Kidney epithelial cell (primary cell): ENCODE data around the gene LDB1. TPM values are rescaled to one million over a fixed set of nuclear protein-coding genes. Genes with fewer than 3 reads are reported as not detected.

Source experiments
- DNase-seq: peaks from one replicate; pipeline ENCODE4 v3.0.0-alpha.2; 2010; ENCODE audit warnings: low read depth
- H3K27me3 ChIP-seq: 2 replicates; pipeline ENCODE4 v1.6.0; 2011; ENCODE audit warnings: low read length; ENCODE audit not compliant: control insufficient read depth, insufficient read depth
- H3K36me3 ChIP-seq: 2 replicates; pipeline ENCODE4 v1.5.1; 2011; ENCODE audit warnings: low read length; ENCODE audit not compliant: control insufficient read depth, insufficient read depth
- H3K4me3 ChIP-seq: 2 replicates; pipeline ENCODE4 v1.5.1; 2011; ENCODE audit warnings: low read depth, mild to moderate bottlenecking, control low read depth, low read length
- total RNA-seq: library from RNA; depleted of rRNA; stranded (reverse); fragments of >200 nt; gene quantifications from 2 replicates; pipeline ENCODE4 v1.2.3, GENCODE V29; 2015
- TF ChIP-seq, protein P1 (sequence below): IDR thresholded peaks from 2 replicates; pipeline ENCODE4 v1.5.1; 2011; ENCODE audit warnings: mild to moderate bottlenecking, moderate library complexity, low read length, control low read depth, inconsistent platforms; ENCODE audit not compliant: insufficient read depth, poor library complexity, severe bottlenecking

LDB1 gene
- total RNA-seq, 1 donor from 2014 or later, result 46.8 TPM

DNA sequence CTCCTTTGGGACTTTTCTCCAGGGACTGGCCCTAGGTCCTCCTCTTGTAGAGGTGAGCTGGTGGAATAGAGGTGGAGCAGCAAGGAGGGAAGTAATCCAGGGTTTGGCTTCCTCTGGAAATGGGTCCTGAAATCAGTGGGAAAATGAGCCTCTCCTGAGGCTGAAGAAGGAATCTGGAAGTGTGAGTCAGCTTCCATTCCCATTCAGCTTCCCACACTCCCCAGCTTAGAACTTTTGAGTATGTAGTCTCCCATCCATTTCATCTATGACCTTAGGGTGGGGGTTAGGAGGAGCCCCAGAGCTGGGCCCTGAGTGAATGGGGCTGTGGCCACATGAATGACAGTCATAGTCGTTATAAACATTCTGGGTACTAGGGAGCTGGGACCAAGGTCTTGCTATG is 17.7 kb downstream of the LDB1 start:
- no peak overlapping the region for H3K4me3 ChIP-seq
- TF ChIP-seq, protein P1, sequence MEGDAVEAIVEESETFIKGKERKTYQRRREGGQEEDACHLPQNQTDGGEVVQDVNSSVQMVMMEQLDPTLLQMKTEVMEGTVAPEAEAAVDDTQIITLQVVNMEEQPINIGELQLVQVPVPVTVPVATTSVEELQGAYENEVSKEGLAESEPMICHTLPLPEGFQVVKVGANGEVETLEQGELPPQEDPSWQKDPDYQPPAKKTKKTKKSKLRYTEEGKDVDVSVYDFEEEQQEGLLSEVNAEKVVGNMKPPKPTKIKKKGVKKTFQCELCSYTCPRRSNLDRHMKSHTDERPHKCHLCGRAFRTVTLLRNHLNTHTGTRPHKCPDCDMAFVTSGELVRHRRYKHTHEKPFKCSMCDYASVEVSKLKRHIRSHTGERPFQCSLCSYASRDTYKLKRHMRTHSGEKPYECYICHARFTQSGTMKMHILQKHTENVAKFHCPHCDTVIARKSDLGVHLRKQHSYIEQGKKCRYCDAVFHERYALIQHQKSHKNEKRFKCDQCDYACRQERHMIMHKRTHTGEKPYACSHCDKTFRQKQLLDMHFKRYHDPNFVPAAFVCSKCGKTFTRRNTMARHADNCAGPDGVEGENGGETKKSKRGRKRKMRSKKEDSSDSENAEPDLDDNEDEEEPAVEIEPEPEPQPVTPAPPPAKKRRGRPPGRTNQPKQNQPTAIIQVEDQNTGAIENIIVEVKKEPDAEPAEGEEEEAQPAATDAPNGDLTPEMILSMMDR, result no peak
- DNase-seq, result no peak
- H3K36me3 ChIP-seq, result no peaks in the 10 kb centered on the region
- H3K27me3 ChIP-seq, result no peaks in the 10 kb centered on the region

DNA sequence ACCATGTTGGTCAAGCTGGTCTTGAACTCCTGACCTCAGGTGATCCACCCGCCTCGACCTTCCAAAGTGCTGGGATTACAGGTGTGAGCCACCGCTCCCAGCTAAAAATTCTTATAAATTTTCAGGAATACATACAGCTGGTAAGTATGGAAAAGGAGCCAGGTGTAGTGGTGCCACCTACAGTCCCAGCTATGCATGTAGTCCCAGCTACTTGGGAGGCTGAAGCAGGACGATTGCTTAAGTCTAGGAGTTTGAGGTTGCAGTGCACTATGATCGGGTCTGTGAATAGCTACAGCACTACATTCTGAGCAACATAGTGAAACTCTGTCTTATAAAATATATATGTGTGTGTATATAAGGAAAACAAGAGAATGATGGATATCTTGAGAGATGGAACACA is 19.0 kb downstream of the LDB1 start:
- no peak for DNase-seq
- Histone ChIP-seq H3K36me3 (no peaks in the 10 kb centered on the region), H3K27me3 (no peaks in the 10 kb centered on the region), H3K4me3 (no peak overlapping the region)
- TF ChIP-seq, protein P1, result peak; percentile 11

DNA sequence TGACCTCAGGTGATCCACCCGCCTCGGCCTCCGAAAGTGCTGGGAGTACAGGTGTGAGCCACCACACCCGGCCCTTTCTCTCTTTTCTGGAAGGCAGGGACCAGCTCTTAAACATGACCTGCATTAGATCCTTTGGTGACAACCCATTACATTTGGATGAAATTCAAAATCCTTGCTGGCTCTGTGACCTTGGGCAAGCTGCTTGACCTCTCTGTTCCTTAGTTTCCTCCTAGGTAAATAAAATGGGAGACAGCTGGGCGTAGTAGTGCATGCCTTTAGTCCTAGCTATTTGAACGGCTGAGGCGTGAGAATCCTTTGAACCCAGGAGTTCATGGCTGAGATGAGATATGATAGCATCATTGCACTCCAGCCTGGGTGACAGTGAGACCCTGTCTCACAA is 23.7 kb downstream of the LDB1 start:
- TF ChIP-seq, protein P1, result no peak
- Histone ChIP-seq H3K36me3 (no peaks in the 10 kb centered on the region), H3K4me3 (no peak overlapping the region), H3K27me3 (no peaks in the 10 kb centered on the region)
- no peak for DNase-seq

DNA sequence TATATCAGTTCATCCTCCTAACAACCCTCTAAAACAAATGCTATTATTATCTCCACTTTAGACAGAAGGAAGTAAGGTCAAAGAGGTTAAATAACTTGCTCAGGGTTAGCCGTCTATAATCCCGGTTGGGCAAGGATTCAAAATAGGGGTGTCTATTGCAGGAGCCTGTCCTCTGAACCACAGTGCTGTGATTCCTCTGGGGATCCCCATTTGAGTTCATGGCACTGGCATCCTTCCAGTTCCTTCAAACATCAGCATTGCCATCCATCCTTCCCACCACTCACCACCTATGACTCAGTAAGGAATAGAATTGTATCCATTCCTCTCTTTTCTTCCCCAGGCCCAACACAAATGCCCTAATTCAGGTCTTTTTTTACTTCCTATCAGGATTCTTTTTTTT is 29.4 kb downstream of the LDB1 start:
- no peaks in the 10 kb centered on the region for H3K27me3 ChIP-seq
- TF ChIP-seq, protein P1, result no peak
- no peak overlapping the region for H3K4me3 ChIP-seq
- no peak for DNase-seq
- H3K36me3 ChIP-seq, result no peaks in the 10 kb centered on the region

DNA sequence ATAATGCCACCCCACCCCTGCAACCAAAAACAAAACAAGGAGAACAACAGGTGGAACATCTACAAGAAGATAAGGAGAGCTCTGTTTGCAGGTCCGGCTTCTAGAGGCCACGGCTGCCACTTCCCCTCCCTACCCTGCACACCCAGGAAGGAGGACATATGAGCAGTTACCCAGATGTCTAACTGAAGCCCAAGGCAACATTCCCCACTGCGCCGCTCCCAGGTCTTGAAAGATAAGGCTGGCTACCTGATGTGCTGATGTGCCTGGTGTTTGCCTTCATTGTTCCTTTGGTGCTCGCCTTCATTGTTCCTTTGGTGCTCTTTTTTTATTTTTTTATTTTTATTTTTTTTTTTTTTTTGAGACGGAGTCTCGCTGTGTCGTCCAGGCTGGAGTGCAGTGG is 34.0 kb downstream of the LDB1 start:
- Histone ChIP-seq H3K36me3 (no peaks in the 10 kb centered on the region), H3K27me3 (no peaks in the 10 kb centered on the region), H3K4me3 (no peak overlapping the region)
- no peak for DNase-seq
- TF ChIP-seq, protein P1, result no peak

DNA sequence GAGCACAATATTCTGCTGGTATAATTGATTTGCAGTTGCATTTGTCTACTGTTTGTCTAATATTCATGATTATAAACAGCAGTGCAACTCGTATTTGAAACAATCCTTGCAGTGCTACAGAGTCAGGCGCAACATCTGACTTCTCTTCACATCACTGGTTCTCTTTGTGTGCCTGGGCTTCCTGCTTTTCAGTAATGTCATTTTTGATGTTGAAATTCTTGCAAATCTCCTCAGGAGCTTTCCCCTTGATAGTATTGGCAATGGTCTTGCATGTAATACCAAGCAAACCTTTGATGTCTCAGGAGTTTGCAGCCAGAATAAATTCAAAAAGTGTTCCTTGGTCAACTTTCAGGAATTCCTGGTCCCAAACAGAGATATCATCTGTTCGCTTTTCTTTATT is 34.8 kb downstream of the LDB1 start:
- Histone ChIP-seq H3K4me3 (no peak overlapping the region), H3K36me3 (no peaks in the 10 kb centered on the region), H3K27me3 (no peaks in the 10 kb centered on the region)
- TF ChIP-seq, protein P1, result no peak
- DNase-seq, result no peak
